Hepatocyte (in vitro differentiated cells): Measurements from ENCODE around the gene WDR91. TPM values are rescaled to one million over a fixed set of nuclear protein-coding genes. Genes with fewer than 3 reads are reported as not detected.

Source experiments
- DNase-seq: peaks from one replicate; pipeline ENCODE4 v3.0.0-alpha.2; 2016; ENCODE audit warnings: low spot score
- H2AFZ ChIP-seq: fragments of 200-600 bp; sonication (generic); 2 replicates; pipeline ENCODE4 v1.6.0; 2016; ENCODE audit warnings: antibody characterized with exemption, mild to moderate bottlenecking
- H3K27ac ChIP-seq: fragments of 200-600 bp; sonication (generic); 2 replicates; pipeline ENCODE4 v1.5.1; 2016; ENCODE audit warnings: mild to moderate bottlenecking
- H3K27me3 ChIP-seq: fragments of 200-600 bp; sonication (generic); 2 replicates; pipeline ENCODE4 v1.6.1; 2016
- H3K36me3 ChIP-seq: fragments of 200-600 bp; sonication (generic); replicated peaks from 2 replicates; pipeline ENCODE4 v1.5.1; 2016; ENCODE audit warnings: low read depth; ENCODE audit not compliant: insufficient read depth
- H3K4me1 ChIP-seq: fragments of 200-600 bp; sonication (generic); 2 replicates; pipeline ENCODE4 v1.5.1; 2016; ENCODE audit warnings: mild to moderate bottlenecking, moderate library complexity; ENCODE audit not compliant: insufficient read depth
- H3K4me2 ChIP-seq: fragments of 200-600 bp; sonication (generic); 2 replicates; pipeline ENCODE4 v1.6.0; 2016
- H3K4me3 ChIP-seq: fragments of 200-600 bp; sonication (generic); 2 replicates; pipeline ENCODE4 v1.5.1; 2016; ENCODE audit warnings: mild to moderate bottlenecking
- H3K79me2 ChIP-seq: fragments of 200-600 bp; sonication (generic); 2 replicates; pipeline ENCODE4 v1.6.0; 2017; ENCODE audit warnings: mild to moderate bottlenecking
- H3K9me2 ChIP-seq: fragments of 200-600 bp; sonication (generic); replicated peaks from 2 replicates; pipeline ENCODE4 v1.6.0; 2017; ENCODE audit warnings: mild to moderate bottlenecking; ENCODE audit not compliant: insufficient read depth
- H3K9me3 ChIP-seq: fragments of 200-600 bp; sonication (generic); 2 replicates; pipeline ENCODE4 v1.5.1; 2016; ENCODE audit warnings: low read depth, mild to moderate bottlenecking
- H4K20me1 ChIP-seq: fragments of 200-600 bp; sonication (generic); 2 replicates; pipeline ENCODE4 v1.6.0; 2016; ENCODE audit warnings: mild to moderate bottlenecking; ENCODE audit not compliant: insufficient read depth, poor library complexity, severe bottlenecking
- CTCF ChIP-seq: fragments of 200-600 bp; sonication (generic); IDR thresholded peaks from 2 replicates; pipeline ENCODE4 v1.5.1; 2016; ENCODE audit warnings: antibody characterized with exemption, mild to moderate bottlenecking; ENCODE audit not compliant: poor library complexity
- EZH2 ChIP-seq: fragments of 200-600 bp; sonication (generic); IDR thresholded peaks from 2 replicates; pipeline ENCODE4 v1.6.1; 2016; ENCODE audit warnings: antibody characterized with exemption, mild to moderate bottlenecking, borderline replicate concordance
- EZH2phosphoT487 ChIP-seq: fragments of 200-600 bp; sonication (generic); IDR thresholded peaks from one replicate; pipeline ENCODE4 v1.6.1; 2018; ENCODE audit warnings: antibody characterized with exemption, mild to moderate bottlenecking, low read depth, moderate library complexity; ENCODE audit not compliant: unreplicated experiment, severe bottlenecking
- WGBS: methylation state at CpG from one replicate; pipeline ENCODE4 v1.1.6; 2016; ENCODE audit warnings: low lambda C conversion rate; ENCODE audit errors: missing lambda C conversion rate; 5-methylcytosine and 5-hydroxymethylcytosine counted together
- polyA plus RNA-seq: library from polyadenylated mRNA; unstranded; fragments of >200 nt; fragmentation: Nextera tagmentation; extraction: Ambion mirVana; gene quantifications from 2 replicates; pipeline ENCODE4 v1.2.1, GENCODE V29; 2016
- total RNA-seq: library from RNA; depleted of rRNA; stranded (reverse); fragments of >200 nt; gene quantifications from 2 replicates; pipeline ENCODE4 v1.2.3, GENCODE V29; 2014

WDR91 gene
- total and polyA plus RNA-seq, 2 experiments from 2014 or later, result 8.0 to 8.2 TPM

DNA sequence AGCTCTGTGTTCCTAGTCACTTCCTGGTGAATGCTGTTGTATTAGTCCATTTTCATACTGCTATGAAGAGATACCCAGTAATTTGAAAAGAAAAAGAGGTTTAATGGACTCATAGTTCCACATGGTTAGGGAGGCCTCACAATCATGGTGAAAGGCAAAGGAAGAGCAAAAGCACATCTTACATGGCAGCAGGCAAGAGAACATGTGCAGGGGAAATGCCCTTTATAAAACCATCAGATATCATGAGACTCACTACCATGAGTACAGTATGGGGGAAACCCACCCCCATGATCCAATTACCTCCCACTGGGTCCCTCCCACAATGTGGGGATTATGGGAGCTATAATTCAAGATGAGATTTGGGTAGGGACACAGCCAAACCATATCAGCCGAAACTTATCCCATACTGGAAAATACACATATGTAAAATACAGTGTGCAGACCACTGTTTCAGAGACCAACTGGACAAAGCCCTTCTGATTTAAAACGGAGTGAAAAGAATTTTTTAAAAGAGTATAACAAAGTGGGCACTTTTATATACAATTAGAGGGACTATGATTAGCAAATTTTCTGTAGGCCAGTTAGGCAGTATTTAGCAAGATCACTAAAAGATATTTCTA is 48.8 kb downstream of the WDR91 start:
- peaks cover 10% of the 10 kb centered on the region for H3K4me1 ChIP-seq
- 94% methylated on average over 2 of the region's 2 CpGs for WGBS
- H3K27me3 ChIP-seq, result no peaks in the 10 kb centered on the region
- no peaks in the 10 kb centered on the region for H4K20me1 ChIP-seq
- no peak for TF ChIP-seq CTCF
- TF ChIP-seq EZH2, result no peak
- TF ChIP-seq EZH2phosphoT487, result no peak
- no peaks in the 10 kb centered on the region for H3K36me3 ChIP-seq
- no peak overlapping the region for H3K4me3 ChIP-seq
- H3K27ac ChIP-seq, result no peak overlapping the region
- no peak for DNase-seq
- H3K9me2 ChIP-seq, result no peaks in the 10 kb centered on the region
- H2AFZ ChIP-seq, result no peak overlapping the region
- peaks cover under 1% of the 10 kb centered on the region for H3K79me2 ChIP-seq
- H3K4me2 ChIP-seq, result no peak overlapping the region
- no peaks in the 10 kb centered on the region for H3K9me3 ChIP-seq

GRCh38 chr7:135161669-135162068 is 49.7 kb downstream of the WDR91 start:
- Histone ChIP-seq H3K4me2 (no peak overlapping the region), H3K4me1 (peaks cover 10% of the 10 kb centered on the region), H3K27me3 (no peaks in the 10 kb centered on the region), H3K4me3 (no peak overlapping the region), H4K20me1 (no peaks in the 10 kb centered on the region), H3K9me2 (no peaks in the 10 kb centered on the region), H3K36me3 (no peaks in the 10 kb centered on the region), H2AFZ (no peak overlapping the region), H3K9me3 (no peaks in the 10 kb centered on the region), H3K27ac (no peak overlapping the region), H3K79me2 (peaks cover 3% of the 10 kb centered on the region)
- TF ChIP-seq EZH2phosphoT487 (no peak), CTCF (no peak), EZH2 (no peak)
- no peak for DNase-seq
- WGBS, result 96% methylated on average over 6 of the region's 6 CpGs

GRCh38 chr7:135160858-135161653 is 50.3 kb downstream of the WDR91 start:
- Histone ChIP-seq H3K79me2 (peaks cover 6% of the 10 kb centered on the region), H3K4me2 (peak overlapping the region; percentile 0), H3K9me2 (no peaks in the 10 kb centered on the region), H4K20me1 (no peaks in the 10 kb centered on the region), H3K27me3 (no peaks in the 10 kb centered on the region), H3K27ac (peak overlapping the region; percentile 66), H3K36me3 (no peaks in the 10 kb centered on the region), H2AFZ (no peak overlapping the region), H3K4me3 (no peak overlapping the region), H3K4me1 (peaks cover 10% of the 10 kb centered on the region), H3K9me3 (peaks cover 5% of the 10 kb centered on the region)
- TF ChIP-seq CTCF (no peak), EZH2phosphoT487 (no peak), EZH2 (no peak)
- 63% methylated on average over 9 of the region's 9 CpGs for WGBS
- no peak for DNase-seq
